H1 (cell line): ENCODE results near the gene FAM151A. TPM values are rescaled to one million over a fixed set of nuclear protein-coding genes. Genes with fewer than 3 reads are reported as not detected.

Source experiments
- CTCF ChIA-PET: fragments of 300-600 bp; sonication (Branson Sonifier 250); formaldehyde crosslinking; loops from one replicate; lab custom pipeline; 2021; ENCODE audit not compliant: partially characterized antibody; lab: Charles Lee
- POLR2A ChIA-PET: fragments of 300-600 bp; sonication (Branson Sonifier 250); formaldehyde crosslinking; loops from one replicate; lab custom pipeline; 2021; ENCODE audit warnings: inconsistent platforms; ENCODE audit not compliant: partially characterized antibody; lab: Charles Lee
- DNase-seq, 2 experiments: peaks; one replicate each; pipeline versions ENCODE4 v3.0.0 to v3.0.0-alpha.2; 2010 to 2022; ENCODE audit warnings: low spot score in 2 of 2, low read depth in 1 of 2, mixed read lengths in 1 of 2
- FAIRE-seq: peaks from 2 replicates; lab custom pipeline; 2011; peaks lifted over from hg19 to GRCh38; lab: Jason Lieb, UNC
- H2AFZ ChIP-seq: 2 replicates; pipeline ENCODE4 v1.8.1; 2012; ENCODE audit warnings: low read length, inconsistent platforms
- H2AK5ac ChIP-seq: 2 replicates; pipeline ENCODE4 v1.6.1; 2013; ENCODE audit warnings: low read depth, low read length
- H2BK120ac ChIP-seq: replicated peaks from 2 replicates; pipeline ENCODE3; 2013; ENCODE audit warnings: low read depth, low read length, inconsistent platforms
- H2BK12ac ChIP-seq: 2 replicates; pipeline ENCODE4 v1.6.1; 2013; ENCODE audit warnings: low read depth, low read length
- H2BK15ac ChIP-seq: 2 replicates; pipeline ENCODE4 v1.6.1; 2013; ENCODE audit warnings: low read length
- H2BK20ac ChIP-seq: 2 replicates; pipeline ENCODE4 v1.6.1; 2013; ENCODE audit warnings: low read length
- H2BK5ac ChIP-seq: 2 replicates; pipeline ENCODE4 v1.6.1; 2013; ENCODE audit warnings: low read depth, low read length
- H3K14ac ChIP-seq: 2 replicates; pipeline ENCODE4 v1.6.1; 2013; ENCODE audit warnings: inconsistent platforms; ENCODE audit not compliant: insufficient read length
- H3K18ac ChIP-seq: 2 replicates; pipeline ENCODE4 v1.6.1; 2013; ENCODE audit warnings: low read length; ENCODE audit errors: extremely low read depth
- H3K23ac ChIP-seq: 2 replicates; pipeline ENCODE4 v1.6.1; 2013; ENCODE audit warnings: inconsistent platforms; ENCODE audit not compliant: insufficient read length
- H3K23me2 ChIP-seq: 2 replicates; pipeline ENCODE4 v1.6.1; 2013; ENCODE audit warnings: low read depth, low read length
- H3K27ac ChIP-seq: 2 replicates; pipeline ENCODE4 v1.6.1; 2011; ENCODE audit warnings: low read depth, low read length, inconsistent platforms
- H3K27me3 ChIP-seq, 4 experiments: replicated peaks in 1 of 4; 1 replicate in 1 of 4; 2 replicates in 3 of 4; pipeline versions ENCODE4 v1.6.1 to v1.8.1; 2011 to 2013; ENCODE audit warnings: low read length in 3 of 4, mild to moderate bottlenecking in 3 of 4, inconsistent platforms in 2 of 4, mixed read lengths in 2 of 4, moderate library complexity in 1 of 4; ENCODE audit not compliant: control insufficient read depth in 3 of 4, insufficient read depth in 3 of 4; ENCODE audit errors: extremely low read depth in 1 of 4
- H3K36me3 ChIP-seq, 4 experiments: 2 replicates each; pipeline versions ENCODE4 v1.6.1 to v1.8.1; 2011 to 2013; ENCODE audit warnings: mild to moderate bottlenecking in 4 of 4, low read length in 3 of 4, moderate library complexity in 2 of 4, control low read depth in 1 of 4, inconsistent platforms in 1 of 4; ENCODE audit not compliant: insufficient read depth in 4 of 4, control insufficient read depth in 2 of 4
- H3K4ac ChIP-seq: replicated peaks from 2 replicates; pipeline ENCODE3; 2013; ENCODE audit warnings: low read length, low read depth, mixed read lengths, inconsistent platforms; ENCODE audit not compliant: insufficient read length
- H3K4me1 ChIP-seq, 4 experiments: replicated peaks in 1 of 4; 1 replicate in 1 of 4; 2 replicates in 3 of 4; pipeline versions ENCODE4 v1.6.1 to v1.8.1; 2011 to 2013; ENCODE audit warnings: low read length in 3 of 4, inconsistent platforms in 2 of 4, mixed read lengths in 1 of 4; ENCODE audit not compliant: insufficient read depth in 4 of 4, control insufficient read depth in 3 of 4
- H3K4me2 ChIP-seq, 2 experiments: 2 replicates each; pipeline versions ENCODE4 v1.6.1 to v1.8.1; 2011 to 2013; ENCODE audit warnings: low read depth in 2 of 2, low read length in 2 of 2, control low read depth in 1 of 2, inconsistent platforms in 1 of 2, mild to moderate bottlenecking in 1 of 2; ENCODE audit not compliant: insufficient read depth in 1 of 2
- H3K4me3 ChIP-seq, 4 experiments: fragments of 200-600, 300-600 bp in 1 of 4; sonication (generic), shearing (Covaris generic), sonication (Bioruptor Twin) in 1 of 4; 2 replicates each; pipeline versions ENCODE4 v1.5.1 to v1.8.1; 2011 to 2016; ENCODE audit warnings: low read length in 4 of 4, low read depth in 3 of 4, control low read depth in 2 of 4, inconsistent platforms in 2 of 4, mild to moderate bottlenecking in 2 of 4, mixed read lengths in 1 of 4, moderate library complexity in 1 of 4; ENCODE audit not compliant: insufficient read depth in 2 of 4; ENCODE audit errors: extremely low read depth in 1 of 4
- H3K56ac ChIP-seq: replicated peaks from 2 replicates; pipeline ENCODE3; 2013; ENCODE audit warnings: low read depth, mild to moderate bottlenecking, mixed read lengths, low read length, inconsistent platforms; ENCODE audit not compliant: insufficient read length
- H3K79me1 ChIP-seq: 2 replicates; pipeline ENCODE4 v1.6.1; 2013; ENCODE audit warnings: low read depth, low read length, control low read depth
- H3K79me2 ChIP-seq, 2 experiments: 2 replicates each; pipeline versions ENCODE4 v1.6.1 to v1.8.1; 2012 to 2013; ENCODE audit warnings: low read length in 2 of 2, mild to moderate bottlenecking in 2 of 2, inconsistent platforms in 1 of 2; ENCODE audit not compliant: insufficient read depth in 2 of 2, control insufficient read depth in 1 of 2
- H3K9ac ChIP-seq, 4 experiments: replicated peaks in 1 of 4; 1 replicate in 1 of 4; 2 replicates in 3 of 4; pipeline versions ENCODE4 v1.6.1 to v1.8.1; 2011 to 2013; ENCODE audit warnings: low read depth in 3 of 4, low read length in 3 of 4, control low read depth in 2 of 4, mild to moderate bottlenecking in 2 of 4, moderate library complexity in 2 of 4, inconsistent platforms in 1 of 4; ENCODE audit errors: extremely low read depth in 1 of 4
- H3K9me3 ChIP-seq, 2 experiments: 2 replicates each; pipeline versions ENCODE4 v1.6.1 to v1.8.1; 2012 to 2013; ENCODE audit warnings: mild to moderate bottlenecking in 2 of 2, moderate library complexity in 2 of 2, control low read depth in 1 of 2, inconsistent platforms in 1 of 2, low read depth in 1 of 2, low read length in 1 of 2, mixed read lengths in 1 of 2; ENCODE audit not compliant: insufficient read depth in 2 of 2
- H4K20me1 ChIP-seq, 2 experiments: replicated peaks in 1 of 2; 2 replicates each; pipeline versions ENCODE3 to v1.8.1; 2011 to 2013; ENCODE audit warnings: inconsistent platforms in 2 of 2, low read length in 2 of 2, mild to moderate bottlenecking in 1 of 2; ENCODE audit not compliant: insufficient read depth in 2 of 2, control insufficient read depth in 1 of 2
- H4K5ac ChIP-seq: 2 replicates; pipeline ENCODE4 v1.6.1; 2013; ENCODE audit warnings: low read length, low read depth, mixed read lengths, inconsistent platforms; ENCODE audit not compliant: insufficient read length
- H4K8ac ChIP-seq: 2 replicates; pipeline ENCODE4 v1.8.0; 2013; ENCODE audit warnings: mild to moderate bottlenecking, moderate library complexity, low read length, inconsistent platforms; ENCODE audit not compliant: insufficient read depth; ENCODE audit errors: extremely low read depth
- H4K91ac ChIP-seq: replicated peaks from 2 replicates; pipeline ENCODE3; 2013; ENCODE audit warnings: low read length, mixed read lengths, inconsistent platforms; ENCODE audit not compliant: insufficient read length
- RBBP5 ChIP-seq: IDR thresholded peaks from 2 replicates; pipeline ENCODE4 v1.7.1; 2012; ENCODE audit warnings: low read depth, mild to moderate bottlenecking, inconsistent platforms, low read length, moderate library complexity, borderline replicate concordance
- SP1 ChIP-seq: IDR thresholded peaks from 2 replicates; pipeline ENCODE4 v1.6.1; 2011; ENCODE audit warnings: low read depth, low read length
- TEAD4 ChIP-seq: IDR thresholded peaks from 2 replicates; pipeline ENCODE4 v1.6.1; 2012; ENCODE audit warnings: low read depth, low read length, inconsistent platforms, mixed read lengths
- WGBS, 2 experiments: shearing (Covaris generic) in 1 of 2; methylation state at CpG; one replicate each; pipeline versions ENCODE4 v1.1.6 to v1.1.7; 2013 to 2015; ENCODE audit warnings: low lambda C conversion rate in 2 of 2, mixed read lengths in 2 of 2, inconsistent platforms in 1 of 2, low coverage in 1 of 2, missing lambda C conversion rate in 1 of 2; ENCODE audit not compliant: insufficient replicate concordance in 2 of 2, insufficient coverage in 1 of 2, insufficient read length in 1 of 2; ENCODE audit errors: extremely low coverage in 1 of 2, missing lambda C conversion rate in 1 of 2; 5-methylcytosine and 5-hydroxymethylcytosine counted together
- polyA plus RNA-seq, 7 experiments: library from polyadenylated mRNA; depleted of rRNA in 3 of 7; stranded (reverse) in 5 of 7; unstranded in 2 of 7; fragments of >200 nt in 5 of 7; fragments of 200-250 nt in 2 of 7; gene quantifications; 1 replicate in 5 of 7; 2 replicates in 1 of 7; 4 replicates in 1 of 7; pipeline versions ENCODE4 v1.2.1 to v1.2.3, GENCODE V29; 2011 to 2013; ENCODE audit warnings: missing spikeins in 2 of 7, mixed read lengths in 2 of 7
- total RNA-seq: library from RNA; stranded (reverse); fragmentation: NEBNext Ultra II Directional; extraction: Animal tissue kit (Norgen Biotek cat#: 25700); gene quantifications from 2 replicates; pipeline ENCODE4 v1.2.1, GENCODE V29; 2021

The FAM151A gene
- total and polyA plus RNA-seq, 2 of the 8 experiments (the other 6 are each of a cell fraction or from before 2014, with no cell fraction given): not detected

GRCh38 chr1:54577612-54578011, 45.7 kb downstream of the FAM151A start:
- Histone ChIP-seq H3K4me1 (peaks cover 14 to 24% (median 17%) of the 10 kb centered on the region in 4 experiments), H4K8ac (no peak overlapping the region), H3K23ac (no peak overlapping the region), H3K18ac (no peak overlapping the region), H2AK5ac (no peak overlapping the region), H3K79me1 (no peaks in the 10 kb centered on the region), H2AFZ (no peak overlapping the region), H3K23me2 (0 out of 2 replicates have a peak, but pooled peaks cover 3% of the 10 kb centered on the region), H3K9me3 (no peaks in the 10 kb centered on the region), H4K20me1 (no peaks in the 10 kb centered on the region), H3K56ac (no peak overlapping the region), H3K9ac (no peak overlapping the region), H3K4ac (no peak overlapping the region), H2BK12ac (no peak overlapping the region), H4K5ac (no peak overlapping the region), H2BK20ac (no peak overlapping the region), H2BK120ac (no peak overlapping the region), H2BK5ac (no peak overlapping the region), H3K27ac (no peak overlapping the region), H3K79me2 (no peaks in the 10 kb centered on the region), H2BK15ac (no peak overlapping the region), H3K36me3 (no peaks in the 10 kb centered on the region), H4K91ac (no peak overlapping the region), H3K4me3 (no peak overlapping the region), H3K4me2 (no peak overlapping the region), H3K14ac (no peak overlapping the region), H3K27me3 (no peaks in the 10 kb centered on the region)
- DNase-seq (no peak), FAIRE-seq (no peak)
- 93% methylated on average over 6 of the region's 6 CpGs; no CpG with 5 or more reads in 1 of the 2 experiments for WGBS, 2 experiments
- ChIA-PET POLR2A (no interaction called here), CTCF (interaction anchor here (0.8 to 4.0 kb wide), 3 partner anchors 9 to 309 kb away, joined by 3 to 19 read pairs (median 3); partner anchors contain the start of gene ACOT11)
- TF ChIP-seq TEAD4 (no peak), SP1 (no peak), RBBP5 (no peak)
